CD14-positive monocyte (primary cell): Measurements from ENCODE around the gene UGCG. TPM values are rescaled to one million over a fixed set of nuclear protein-coding genes. Genes with fewer than 3 reads are reported as not detected.
A peak's percentile ranks its signal among the peaks of the same experiment; 100 is the strongest.

Experiments
- DNase-seq, 3 donors: peaks; one replicate each; pipeline ENCODE4 v3.0.0-alpha.2; 2011 to 2022
- H2AFZ ChIP-seq: 2 replicates; pipeline ENCODE4 v1.6.0; 2012; ENCODE audit warnings: mild to moderate bottlenecking, low read depth, low read length, inconsistent platforms; ENCODE audit not compliant: insufficient read depth, poor library complexity, severe bottlenecking
- H3K27ac ChIP-seq, 2 donors: 1 replicate in 1 of 2; 2 replicates in 1 of 2; pipeline ENCODE4 v1.5.1; 2012 to 2013; ENCODE audit warnings: low read length in 2 of 2, control low read depth in 1 of 2, inconsistent platforms in 1 of 2, low read depth in 1 of 2, mild to moderate bottlenecking in 1 of 2
- H3K27me3 ChIP-seq, 2 donors: one replicate each; pipeline versions ENCODE4 v1.6.0 to v1.6.1; 2011 to 2013; ENCODE audit warnings: low read length in 2 of 2; ENCODE audit not compliant: control insufficient read depth in 2 of 2, insufficient read depth in 2 of 2
- H3K36me3 ChIP-seq, 2 donors: replicated peaks in 1 of 2; 1 replicate in 1 of 2; 2 replicates in 1 of 2; pipeline versions ENCODE4 v1.5.1 to v1.6.1; 2012 to 2013; ENCODE audit warnings: low read length in 2 of 2, control low read depth in 1 of 2, inconsistent platforms in 1 of 2, mild to moderate bottlenecking in 1 of 2; ENCODE audit not compliant: insufficient read depth in 2 of 2, control insufficient read depth in 1 of 2
- H3K4me1 ChIP-seq, 2 donors: 1 replicate in 1 of 2; 2 replicates in 1 of 2; pipeline versions ENCODE4 v1.5.1 to v1.6.1; 2012 to 2013; ENCODE audit warnings: low read length in 2 of 2, control low read depth in 1 of 2, inconsistent platforms in 1 of 2, mild to moderate bottlenecking in 1 of 2, moderate library complexity in 1 of 2; ENCODE audit not compliant: insufficient read depth in 2 of 2, control insufficient read depth in 1 of 2
- H3K4me2 ChIP-seq: replicated peaks from 2 replicates; pipeline ENCODE3; 2012; ENCODE audit warnings: low read length, moderate library complexity, mild to moderate bottlenecking; ENCODE audit not compliant: poor library complexity, severe bottlenecking; ENCODE audit errors: extremely low read depth
- H3K4me3 ChIP-seq, 3 experiments: fragments of 200-600 bp in 1 of 3; sonication (generic) in 1 of 3; replicated peaks in 1 of 3; 1 replicate in 2 of 3; 2 replicates in 1 of 3; pipeline ENCODE4 v1.5.1; 2011 to 2013; ENCODE audit warnings: low read length in 3 of 3, mild to moderate bottlenecking in 3 of 3, control low read depth in 2 of 3, low read depth in 2 of 3, inconsistent platforms in 1 of 3, moderate library complexity in 1 of 3
- H3K79me2 ChIP-seq: 2 replicates; pipeline ENCODE4 v1.6.0; 2012; ENCODE audit warnings: mild to moderate bottlenecking, control low read depth, inconsistent platforms, low read length, moderate library complexity; ENCODE audit not compliant: insufficient read depth
- H3K9ac ChIP-seq: 2 replicates; pipeline ENCODE4 v1.6.0; 2017; ENCODE audit warnings: low read length, mild to moderate bottlenecking; ENCODE audit not compliant: insufficient read depth, poor library complexity, severe bottlenecking
- H3K9me3 ChIP-seq, 2 donors: replicated peaks in 1 of 2; 1 replicate in 1 of 2; 2 replicates in 1 of 2; pipeline versions ENCODE4 v1.5.1 to v1.6.1; 2012 to 2013; ENCODE audit warnings: low read length in 2 of 2, control low read depth in 1 of 2; ENCODE audit not compliant: control insufficient read depth in 1 of 2, insufficient read depth in 1 of 2
- H4K20me1 ChIP-seq: 2 replicates; pipeline ENCODE4 v1.6.0; 2012; ENCODE audit warnings: mild to moderate bottlenecking, low read length, control low read depth, moderate library complexity; ENCODE audit not compliant: insufficient read depth
- H3K27ac Mint-ChIP-seq, 7 donors: one replicate each; pipeline ENCODE4 v1.8.0; 2020; ENCODE audit warnings: mild to moderate bottlenecking in 7 of 7, mixed read lengths in 7 of 7, moderate library complexity in 6 of 7, inconsistent platforms in 2 of 7
- H3K27me3 Mint-ChIP-seq, 3 donors: one replicate each; pipeline ENCODE4 v1.8.0; 2021 to 2022; ENCODE audit warnings: low read depth in 3 of 3, mild to moderate bottlenecking in 3 of 3, mixed read lengths in 3 of 3, moderate library complexity in 3 of 3, inconsistent platforms in 1 of 3
- H3K36me3 Mint-ChIP-seq, 2 donors: one replicate each; pipeline ENCODE4 v1.8.0; 2020; ENCODE audit warnings: mixed read lengths in 2 of 2, inconsistent platforms in 1 of 2, mild to moderate bottlenecking in 1 of 2
- H3K4me1 Mint-ChIP-seq: one replicate; pipeline ENCODE4 v1.8.0; 2020; ENCODE audit warnings: mild to moderate bottlenecking, mixed read lengths
- H3K4me3 Mint-ChIP-seq, 2 donors: one replicate each; pipeline ENCODE4 v1.8.0; 2020; ENCODE audit warnings: mild to moderate bottlenecking in 2 of 2, mixed read lengths in 2 of 2, moderate library complexity in 1 of 2
- H3K9me3 Mint-ChIP-seq, 7 donors: one replicate each; pipeline ENCODE4 v1.8.0; 2020 to 2022; ENCODE audit warnings: mixed read lengths in 7 of 7, mild to moderate bottlenecking in 6 of 7, moderate library complexity in 6 of 7, inconsistent platforms in 2 of 7
- CTCF ChIP-seq: fragments of 200-600 bp; IDR thresholded peaks from one replicate; pipeline ENCODE4 v1.8.0; 2022; ENCODE audit warnings: antibody characterized with exemption, mild to moderate bottlenecking
- WGBS: methylation state at CpG from one replicate; pipeline ENCODE4 v1.1.5; 2013; ENCODE audit warnings: missing lambda C conversion rate; ENCODE audit not compliant: insufficient coverage; 5-methylcytosine and 5-hydroxymethylcytosine counted together
- intact Hi-C, 2 donors: fragments of 100-400 bp; cut with micrococcal nuclease; formaldehyde crosslinking; loops; one replicate each; pipeline versions ENCODE4 v1.15.0 to v1.15.1; 2023
- polyA plus RNA-seq, 3 donors: library from polyadenylated mRNA; depleted of rRNA in 1 of 3; unstranded in 2 of 3; stranded (reverse) in 1 of 3; fragments of 300-500 nt in 2 of 3; fragments of >200 nt in 1 of 3; fragmentation: Illumina TruSeq in 2 of 3; gene quantifications; 1 replicate in 2 of 3; 2 replicates in 1 of 3; pipeline ENCODE4 v1.2.3, GENCODE V29; 2012 to 2021

Gene UGCG
- polyA plus RNA-seq, 3 donors = 2.7 to 7.9 (median 4.1) TPM

- WGBS = no CpG with 5 or more reads among the region's 2 CpGs
- H3K4me1 ChIP-seq = peaks cover 10 to 14% of the 10 kb centered on the region in 2 donors
- Mint-ChIP-seq H3K9me3 (no peaks in the 10 kb centered on the region), H3K27me3 (no peaks in the 10 kb centered on the region), H3K36me3 (peaks cover 24 to 31% of the 10 kb centered on the region in 2 donors), H3K27ac (no peak overlapping the region), H3K4me3 (no peak overlapping the region), H3K4me1 (peaks cover 17% of the 10 kb centered on the region)
- no peaks in the 10 kb centered on the region for H3K9me3 ChIP-seq
- H3K4me3 ChIP-seq = no peak overlapping the region
- H3K27ac ChIP-seq = no peak overlapping the region
- H3K27me3 ChIP-seq = no peaks in the 10 kb centered on the region
- intact Hi-C loops = no loop called here
- H3K36me3 ChIP-seq = peaks cover 7 to 27% of the 10 kb centered on the region in 2 donors
- no peak overlapping the region for H2AFZ ChIP-seq
- no peaks in the 10 kb centered on the region for H4K20me1 ChIP-seq
- no peaks in the 10 kb centered on the region for H3K79me2 ChIP-seq
- no peak overlapping the region for H3K9ac ChIP-seq
- no peak overlapping the region for H3K4me2 ChIP-seq
- no peak for DNase-seq
- no peak for TF ChIP-seq CTCF
Measured at GRCh38 chr9:111925784-111926183, 29.2 kb downstream of the UGCG start.

- WGBS = 0% methylated on average over 3 of the region's 6 CpGs
- Mint-ChIP-seq H3K27me3 (no peaks in the 10 kb centered on the region), H3K4me1 (peaks cover 17% of the 10 kb centered on the region), H3K9me3 (no peaks in the 10 kb centered on the region), H3K27ac (peak overlapping the region in 3 of 7 donors; percentile 49 to 55 (median 53)), H3K4me3 (no peak overlapping the region), H3K36me3 (peaks cover 30 to 32% of the 10 kb centered on the region in 2 donors)
- H4K20me1 ChIP-seq = no peaks in the 10 kb centered on the region
- H3K27ac ChIP-seq = no peak overlapping the region
- peaks cover 10 to 14% of the 10 kb centered on the region in 2 donors for H3K4me1 ChIP-seq
- H3K79me2 ChIP-seq = no peaks in the 10 kb centered on the region
- peak; percentile 33 to 48 (median 44) for DNase-seq
- H3K9me3 ChIP-seq = no peaks in the 10 kb centered on the region
- intact Hi-C loops = no loop called here
- H3K4me2 ChIP-seq = no peak overlapping the region
- no peak overlapping the region for H2AFZ ChIP-seq
- H3K36me3 ChIP-seq = peaks cover 11 to 33% of the 10 kb centered on the region in 2 donors
- no peak overlapping the region for H3K9ac ChIP-seq
- H3K4me3 ChIP-seq = no peak overlapping the region
- TF ChIP-seq CTCF = no peak
- H3K27me3 ChIP-seq = no peaks in the 10 kb centered on the region
Measured at GRCh38 chr9:111926421-111926875, 29.8 kb downstream of the UGCG start.
